GM03348 (cell line): Measurements from ENCODE around the gene EPB41L4A.
"Not testable (repeated sequence)": the region's sequence is repeated elsewhere in the genome, so short reads cannot be mapped to it uniquely, and the experiment has no call there.

Source experiments
- DNase-seq: peaks from one replicate; pipeline ENCODE4 v3.0.0; 2012; ENCODE audit warnings: low spot score

EPB41L4A gene

DNA sequence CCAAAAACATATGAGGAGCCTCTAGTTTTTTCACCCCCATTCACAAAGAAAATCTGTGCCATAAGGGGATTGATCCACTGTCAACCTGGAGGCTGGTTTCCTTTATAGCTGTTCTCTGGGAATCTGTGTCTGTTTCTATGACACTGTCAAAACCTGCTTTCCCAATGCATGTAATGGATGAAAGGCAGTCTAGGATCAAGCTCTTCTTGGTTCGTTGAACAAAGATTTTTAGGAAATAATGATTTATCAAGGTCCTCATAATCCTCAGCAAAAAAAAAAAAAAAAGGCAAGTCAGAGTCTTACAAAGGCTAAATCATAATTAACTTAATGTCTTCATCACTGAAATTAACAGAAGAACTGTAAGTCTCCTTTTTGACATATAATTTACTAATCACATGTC is 16.0 kb downstream of the EPB41L4A start:
- DNase-seq, result no peak

- DNase-seq, result no peak
Measured at GRCh38 chr5:112401924-112402323, 17.2 kb downstream of the EPB41L4A start.

- DNase-seq, result no peak
Measured at GRCh38 chr5:112397690-112398089, 21.4 kb downstream of the EPB41L4A start.

DNA sequence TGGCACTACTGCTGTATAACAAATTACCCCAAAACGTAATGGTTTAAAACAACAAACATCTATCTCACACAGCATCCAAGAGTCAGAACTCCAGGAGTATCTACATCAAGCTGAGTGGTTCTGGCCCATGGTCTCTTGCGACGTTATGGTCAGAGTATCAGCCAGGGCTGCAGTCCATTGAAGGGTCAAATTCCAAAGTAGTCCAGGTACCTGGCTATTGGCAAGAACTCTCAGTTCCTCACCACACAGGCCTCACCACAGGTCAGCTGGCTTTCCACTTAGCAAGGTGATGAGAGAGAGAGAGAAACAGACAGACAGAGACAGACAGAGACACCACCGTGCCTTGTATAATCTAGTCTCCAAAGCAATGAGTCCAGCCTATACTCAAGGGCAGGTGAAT is 22.6 kb downstream of the EPB41L4A start:
- DNase-seq, result no peak

DNA sequence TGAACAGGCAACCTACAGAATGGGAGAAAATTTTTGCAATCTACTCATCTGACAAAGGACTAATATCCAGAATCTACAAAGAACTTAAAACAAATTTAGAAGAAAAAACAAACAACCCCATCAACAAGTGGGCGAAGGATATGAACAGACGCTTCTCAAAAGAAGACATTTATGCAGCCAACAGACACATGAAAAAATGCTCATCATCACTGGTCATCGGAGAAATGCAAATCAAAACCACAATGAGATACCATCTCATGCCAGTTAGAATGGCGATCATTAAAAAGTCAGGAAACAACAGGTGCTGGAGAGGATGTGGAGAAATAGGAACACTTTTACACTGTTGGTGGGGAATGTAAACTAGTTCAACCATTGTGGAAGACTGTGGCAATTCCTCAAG is 23.8 kb downstream of the EPB41L4A start:
- DNase-seq, result not testable (repeated sequence)

GRCh38 chr5:112390327-112390726 is 28.8 kb downstream of the EPB41L4A start:
- no peak for DNase-seq

DNA sequence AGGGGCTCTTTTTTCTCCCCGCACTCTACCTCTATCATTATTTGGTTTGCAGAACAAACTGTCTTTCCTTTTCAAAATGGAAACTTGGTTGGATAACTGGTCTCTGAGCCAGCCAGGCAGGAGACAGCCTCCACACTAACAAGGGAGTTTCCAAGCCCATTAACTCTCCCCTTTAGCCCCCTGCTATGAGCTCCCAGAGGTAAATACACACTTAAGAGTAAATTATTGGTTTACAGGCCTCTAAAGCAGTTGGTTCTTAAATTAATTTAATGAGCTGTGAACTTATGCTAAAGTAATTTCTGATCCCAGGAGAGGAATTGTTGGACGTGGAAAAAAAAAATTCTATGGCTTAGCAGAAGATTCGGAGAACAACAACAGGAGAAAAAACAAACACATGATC is 30.3 kb downstream of the EPB41L4A start:
- DNase-seq, result no peak

- no peak for DNase-seq
Measured at GRCh38 chr5:112388074-112388473, 31.0 kb downstream of the EPB41L4A start.

DNA sequence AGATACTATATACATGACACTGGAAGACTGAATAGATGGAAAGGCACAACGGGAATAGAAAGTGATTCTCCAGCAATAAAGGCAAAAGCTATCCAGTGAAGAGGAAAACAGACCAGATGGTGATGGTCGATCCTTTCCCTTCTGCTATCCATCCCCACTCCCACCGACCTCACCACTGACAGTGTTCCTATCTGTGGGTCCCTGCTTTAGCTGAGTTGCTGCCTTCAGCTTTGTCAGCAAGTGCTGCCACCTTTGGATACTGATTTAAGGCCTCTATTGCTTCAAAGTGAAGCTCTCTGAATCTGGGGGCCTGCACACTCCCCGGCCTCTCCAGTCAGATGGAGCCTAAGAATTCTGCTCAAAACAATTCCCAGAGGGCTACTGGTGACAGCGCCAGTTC is 32.3 kb downstream of the EPB41L4A start:
- no peak for DNase-seq

DNA sequence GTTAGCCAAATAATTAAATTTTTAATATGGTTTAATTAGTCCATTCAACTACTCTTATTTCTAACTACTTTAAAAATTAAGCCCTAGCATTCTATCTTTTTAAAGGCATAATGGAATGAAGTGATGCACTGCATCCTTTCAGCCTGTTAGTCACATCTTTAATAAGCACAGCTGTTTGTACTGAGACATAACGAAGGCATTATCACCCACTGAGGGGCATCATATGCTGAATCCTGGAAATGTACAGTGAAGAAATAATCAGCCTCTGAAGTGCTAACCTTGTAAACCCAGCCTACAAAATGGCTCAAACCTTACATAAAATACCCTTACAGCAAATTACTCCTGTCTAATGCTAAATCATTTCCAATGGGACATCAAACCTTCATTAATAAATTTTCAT is 33.1 kb downstream of the EPB41L4A start:
- DNase-seq, result no peak

- DNase-seq, result no peak
Measured at GRCh38 chr5:112385566-112385965, 33.5 kb downstream of the EPB41L4A start.

DNA sequence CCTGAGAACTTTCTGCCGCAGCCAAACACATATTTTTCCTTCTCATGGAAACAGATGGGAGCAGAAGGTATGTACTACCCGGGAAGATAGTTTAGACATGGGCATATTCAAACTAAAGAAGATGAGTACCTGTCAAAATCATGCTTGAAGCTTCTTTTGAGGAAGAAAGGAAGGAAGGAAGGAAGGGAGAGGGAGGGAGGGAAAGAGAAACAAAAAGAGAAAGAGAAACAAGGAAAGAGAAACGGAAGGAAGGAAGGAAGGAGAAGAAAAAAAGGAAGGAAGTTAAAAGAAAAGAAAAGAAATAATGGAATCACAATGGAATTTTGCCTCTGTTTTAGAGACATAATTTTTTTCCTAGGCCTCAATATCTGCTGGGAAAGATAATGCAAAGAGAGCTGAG is 34.6 kb downstream of the EPB41L4A start:
- DNase-seq, result no peak

GRCh38 chr5:112382886-112383285 is 36.2 kb downstream of the EPB41L4A start:
- DNase-seq, result no peak

GRCh38 chr5:112381521-112381920 is 37.6 kb downstream of the EPB41L4A start:
- no peak for DNase-seq

GRCh38 chr5:112379542-112380325 is 39.3 kb downstream of the EPB41L4A start:
- DNase-seq, result no peak

- DNase-seq, result no peak
Measured at GRCh38 chr5:112374818-112375217, 44.3 kb downstream of the EPB41L4A start.

- no peak for DNase-seq
Measured at GRCh38 chr5:112374356-112374755, 44.7 kb downstream of the EPB41L4A start.

DNA sequence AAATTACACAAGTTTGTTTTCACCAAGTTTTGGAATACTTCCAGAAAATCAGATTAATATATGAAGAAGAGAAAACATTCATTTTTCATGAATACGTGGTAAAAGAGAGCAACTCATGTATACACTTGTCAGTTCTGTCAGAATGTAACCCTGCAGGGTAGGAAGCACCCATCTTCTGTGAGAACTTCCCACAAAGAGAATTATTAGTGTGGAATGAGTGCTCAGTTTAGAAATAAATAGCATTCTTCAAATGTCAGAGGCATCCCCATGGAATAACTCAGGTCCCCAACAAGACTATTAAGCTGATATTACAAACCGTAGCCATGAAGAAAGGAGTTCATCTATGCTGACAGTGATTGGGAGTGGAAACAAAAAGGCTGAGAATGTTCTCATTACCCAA is 45.2 kb downstream of the EPB41L4A start:
- DNase-seq, result no peak

GRCh38 chr5:112372543-112372942 is 46.5 kb downstream of the EPB41L4A start:
- DNase-seq, result no peak

DNA sequence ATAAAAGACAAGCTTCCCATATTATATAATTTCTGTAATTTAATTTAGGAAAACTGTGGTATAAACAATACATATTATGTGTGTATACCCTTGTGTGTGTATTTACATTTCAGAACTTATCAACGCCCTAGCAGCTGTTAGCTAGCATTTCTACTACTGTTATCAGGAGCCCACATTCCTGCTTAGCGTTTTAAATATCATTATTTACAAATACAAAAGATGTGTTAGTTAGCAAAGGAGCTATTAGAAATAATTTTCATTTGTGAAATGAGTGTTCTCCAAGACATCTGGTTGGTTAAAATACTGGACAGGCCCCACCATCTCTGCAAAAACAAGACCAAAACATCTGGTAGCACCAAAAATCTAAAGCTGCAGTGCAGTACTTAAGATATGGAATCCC is 48.0 kb downstream of the EPB41L4A start:
- DNase-seq, result no peak

GRCh38 chr5:112367400-112367799 is 51.7 kb downstream of the EPB41L4A start:
- no peak for DNase-seq

DNA sequence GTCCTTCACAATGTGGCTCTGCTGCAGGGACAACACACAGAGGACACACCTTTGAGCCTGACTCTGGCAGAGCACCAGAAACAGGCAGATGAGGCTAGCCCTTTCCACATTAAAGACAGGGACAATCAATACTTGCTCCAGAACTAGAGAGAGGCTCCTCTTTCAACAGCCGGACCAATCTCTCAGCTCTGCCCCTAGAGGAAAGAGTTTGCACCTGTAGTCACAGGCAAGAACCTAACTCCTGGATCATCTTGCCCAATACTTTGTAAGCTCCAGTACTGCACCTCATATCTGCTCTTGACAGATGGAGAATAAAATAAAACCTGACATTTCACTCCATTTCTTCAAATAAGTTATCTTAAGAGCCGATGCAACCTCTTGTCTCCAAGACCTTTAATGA is 52.1 kb downstream of the EPB41L4A start:
- peak; percentile 12 for DNase-seq

DNA sequence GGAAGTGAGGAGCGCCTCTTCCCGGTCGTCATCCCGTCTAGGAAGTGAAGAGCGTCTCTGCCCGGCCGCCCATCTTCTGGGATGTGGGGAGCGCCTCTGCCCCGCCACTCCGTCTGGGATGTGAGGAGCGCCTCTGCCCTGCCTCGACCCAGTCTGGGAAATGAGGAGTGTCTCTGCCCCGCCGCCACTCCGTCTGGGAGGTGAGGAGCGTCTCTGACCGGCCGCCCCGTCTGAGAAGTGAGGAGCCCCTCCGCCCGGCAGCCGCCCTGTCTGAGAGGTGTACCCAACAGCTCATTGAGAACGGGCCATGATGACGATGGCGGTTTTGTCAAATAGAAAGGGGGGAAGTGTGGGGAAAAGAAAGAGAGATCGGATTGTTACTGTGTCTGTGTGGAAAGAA is 58.3 kb downstream of the EPB41L4A start:
- not testable (repeated sequence) for DNase-seq
